Measurements from ENCODE around the gene MRPL19.

MRPL19 gene

DNA sequence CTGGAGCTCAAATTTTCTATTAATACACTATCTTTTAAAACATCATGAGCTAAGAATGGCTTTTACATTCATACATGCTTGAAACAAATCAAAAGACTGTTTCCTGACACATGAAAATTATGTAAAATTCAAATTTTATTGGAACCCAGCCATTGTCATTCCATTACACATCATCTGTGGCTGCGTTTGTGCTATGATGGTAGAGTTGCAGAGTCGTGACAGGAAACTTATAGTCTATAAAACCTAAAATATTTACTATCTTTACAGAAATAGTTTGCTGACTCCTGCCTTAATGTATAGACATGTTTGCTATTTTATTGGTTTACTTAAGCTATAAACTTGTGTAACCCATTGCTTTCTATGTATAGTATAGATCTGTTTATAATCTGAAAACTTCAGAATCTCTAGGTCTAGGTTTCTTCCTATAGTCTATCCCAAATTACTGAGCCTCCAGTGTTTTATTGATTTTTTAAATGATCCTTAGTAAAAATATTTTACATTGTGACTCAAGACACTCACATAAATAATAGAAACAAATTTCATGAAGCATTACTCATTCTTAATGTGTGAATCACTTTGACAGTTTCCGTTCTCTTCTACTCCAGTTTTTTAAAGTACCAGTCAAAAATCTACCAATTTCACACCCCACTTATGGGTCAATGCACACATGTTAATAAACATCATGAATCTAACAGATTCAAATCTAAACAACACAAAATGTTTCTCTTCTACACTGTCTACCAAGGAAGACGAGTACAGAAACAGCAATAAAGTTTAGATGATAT, 26.4 kb upstream of the MRPL19 start:
- no peaks in the 10 kb centered on the region for H3K4me1 ChIP-seq (ENCODE audit: insufficient read depth, low read length)
- no peak overlapping the region for H3K27ac ChIP-seq (ENCODE audit: low read length)
- no peaks in the 10 kb centered on the region for H3K9me3 ChIP-seq (ENCODE audit: insufficient read depth, low read depth, low read length)
- H3K4me3 ChIP-seq (ENCODE audit: low read length): no peak overlapping the region
- no peak overlapping the region for H3K9ac ChIP-seq (ENCODE audit: low read depth, low read length)
- H3K27me3 ChIP-seq (ENCODE audit: insufficient read depth, low read length): no peaks in the 10 kb centered on the region
- no peaks in the 10 kb centered on the region for H3K36me3 ChIP-seq (ENCODE audit: insufficient read depth, low read depth, low read length)

DNA sequence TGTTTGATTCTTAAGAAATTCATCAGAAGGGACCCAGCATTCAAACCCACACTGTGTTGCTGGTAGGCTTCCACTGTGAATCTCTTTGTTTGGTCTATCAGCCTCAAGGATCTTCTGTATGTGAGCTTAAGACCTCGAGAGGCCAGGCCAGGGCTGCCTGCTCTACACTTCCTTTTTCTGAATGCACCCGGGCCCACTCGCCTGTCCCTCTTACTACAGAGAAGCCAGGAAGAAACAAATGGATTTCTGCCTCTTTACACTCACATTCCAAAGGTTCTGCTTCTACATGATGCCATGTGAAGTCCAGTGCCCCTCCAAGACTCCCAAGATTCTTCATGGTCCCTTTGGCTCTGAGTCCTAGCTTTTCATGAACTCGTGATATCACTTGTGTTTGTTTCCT, 25.4 kb upstream of the MRPL19 start:
- Histone ChIP-seq H3K27ac (ENCODE audit: low read length) (no peak overlapping the region), H3K9me3 (ENCODE audit: insufficient read depth, low read depth, low read length) (no peaks in the 10 kb centered on the region), H3K4me1 (ENCODE audit: insufficient read depth, low read length) (no peaks in the 10 kb centered on the region), H3K4me3 (ENCODE audit: low read length) (no peak overlapping the region), H3K27me3 (ENCODE audit: insufficient read depth, low read length) (no peaks in the 10 kb centered on the region), H3K9ac (ENCODE audit: low read depth, low read length) (no peak overlapping the region), H3K36me3 (ENCODE audit: insufficient read depth, low read depth, low read length) (no peaks in the 10 kb centered on the region)

DNA sequence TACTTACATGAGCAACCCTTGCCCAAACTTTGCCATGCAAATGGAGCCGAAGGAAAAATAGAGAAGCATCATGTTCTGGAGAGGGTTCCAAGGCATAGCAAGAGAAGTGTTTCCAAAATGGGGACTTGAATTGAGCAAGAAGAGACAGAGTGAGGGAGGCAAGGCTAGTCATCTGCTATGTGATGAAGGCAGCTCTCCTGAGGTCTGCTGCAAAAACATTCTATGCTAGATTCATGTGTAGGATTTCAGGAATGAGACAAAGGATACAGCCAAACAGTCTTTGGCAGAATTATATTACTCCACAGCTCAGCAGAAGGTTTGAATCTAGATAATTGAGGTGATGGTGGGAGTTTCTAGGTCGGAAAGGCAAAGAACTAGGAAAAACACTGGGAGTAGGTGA, 24.1 kb upstream of the MRPL19 start:
- Histone ChIP-seq H3K9ac (ENCODE audit: low read depth, low read length) (no peak overlapping the region), H3K36me3 (ENCODE audit: insufficient read depth, low read depth, low read length) (no peaks in the 10 kb centered on the region), H3K9me3 (ENCODE audit: insufficient read depth, low read depth, low read length) (no peaks in the 10 kb centered on the region), H3K27me3 (ENCODE audit: insufficient read depth, low read length) (no peaks in the 10 kb centered on the region), H3K27ac (ENCODE audit: low read length) (no peak overlapping the region), H3K4me3 (ENCODE audit: low read length) (no peak overlapping the region), H3K4me1 (ENCODE audit: insufficient read depth, low read length) (no peaks in the 10 kb centered on the region)

DNA sequence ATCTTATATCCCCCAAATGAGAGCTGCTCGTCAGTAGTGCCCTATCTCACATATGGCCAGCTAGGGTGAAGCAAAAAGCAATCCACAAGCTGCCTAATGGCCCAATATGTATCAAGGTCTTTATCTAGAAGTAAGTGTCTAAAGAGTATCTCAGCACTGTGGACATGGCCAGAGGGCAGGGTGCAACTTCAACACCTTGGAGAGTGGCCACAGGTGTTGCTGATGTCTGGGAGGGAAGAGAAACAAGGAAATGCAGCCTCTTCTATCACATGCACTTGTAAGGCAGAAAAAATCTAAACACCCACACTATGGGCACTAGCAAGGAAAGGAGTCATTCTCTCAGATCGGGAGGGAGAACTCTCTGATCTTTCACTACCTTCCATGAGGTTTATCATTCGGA, 23.7 kb upstream of the MRPL19 start:
- Histone ChIP-seq H3K4me1 (ENCODE audit: insufficient read depth, low read length) (no peaks in the 10 kb centered on the region), H3K9me3 (ENCODE audit: insufficient read depth, low read depth, low read length) (no peaks in the 10 kb centered on the region), H3K4me3 (ENCODE audit: low read length) (no peak overlapping the region), H3K9ac (ENCODE audit: low read depth, low read length) (no peak overlapping the region), H3K27me3 (ENCODE audit: insufficient read depth, low read length) (no peaks in the 10 kb centered on the region), H3K27ac (ENCODE audit: low read length) (no peak overlapping the region), H3K36me3 (ENCODE audit: insufficient read depth, low read depth, low read length) (no peaks in the 10 kb centered on the region)

DNA sequence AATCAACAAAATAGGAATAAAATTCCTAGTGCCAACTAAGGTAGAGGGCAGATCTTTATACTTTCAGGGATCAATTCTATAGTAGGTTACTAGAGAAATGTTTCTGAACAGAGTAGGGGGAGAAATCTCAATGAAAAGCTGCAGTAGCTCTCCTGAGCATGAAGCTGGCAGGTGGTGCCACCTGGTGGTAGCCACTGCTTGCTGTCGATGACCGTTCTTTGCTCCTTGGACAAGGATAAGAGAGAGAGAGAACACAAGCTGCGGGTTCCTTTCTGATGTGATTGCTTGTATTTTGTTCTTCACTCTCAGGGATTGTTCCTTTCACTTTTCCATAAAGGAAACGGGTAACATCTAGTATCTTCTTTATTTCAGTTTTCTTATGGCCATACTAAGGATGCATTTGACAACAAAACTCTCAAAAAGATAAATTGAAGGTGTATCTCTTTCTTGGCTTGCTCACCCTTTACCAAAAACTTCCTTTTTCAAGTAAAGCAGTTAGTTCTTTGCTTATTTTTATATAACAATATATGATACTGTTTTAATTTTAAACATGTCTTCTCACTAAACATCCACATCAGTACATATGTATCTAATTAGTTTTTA, 18.6 kb upstream of the MRPL19 start:
- Histone ChIP-seq H3K9me3 (ENCODE audit: insufficient read depth, low read depth, low read length) (no peaks in the 10 kb centered on the region), H3K27ac (ENCODE audit: low read length) (no peak overlapping the region), H3K4me1 (ENCODE audit: insufficient read depth, low read length) (no peaks in the 10 kb centered on the region), H3K36me3 (ENCODE audit: insufficient read depth, low read depth, low read length) (no peaks in the 10 kb centered on the region), H3K4me3 (ENCODE audit: low read length) (no peak overlapping the region), H3K9ac (ENCODE audit: low read depth, low read length) (no peak overlapping the region), H3K27me3 (ENCODE audit: insufficient read depth, low read length) (no peaks in the 10 kb centered on the region)

DNA sequence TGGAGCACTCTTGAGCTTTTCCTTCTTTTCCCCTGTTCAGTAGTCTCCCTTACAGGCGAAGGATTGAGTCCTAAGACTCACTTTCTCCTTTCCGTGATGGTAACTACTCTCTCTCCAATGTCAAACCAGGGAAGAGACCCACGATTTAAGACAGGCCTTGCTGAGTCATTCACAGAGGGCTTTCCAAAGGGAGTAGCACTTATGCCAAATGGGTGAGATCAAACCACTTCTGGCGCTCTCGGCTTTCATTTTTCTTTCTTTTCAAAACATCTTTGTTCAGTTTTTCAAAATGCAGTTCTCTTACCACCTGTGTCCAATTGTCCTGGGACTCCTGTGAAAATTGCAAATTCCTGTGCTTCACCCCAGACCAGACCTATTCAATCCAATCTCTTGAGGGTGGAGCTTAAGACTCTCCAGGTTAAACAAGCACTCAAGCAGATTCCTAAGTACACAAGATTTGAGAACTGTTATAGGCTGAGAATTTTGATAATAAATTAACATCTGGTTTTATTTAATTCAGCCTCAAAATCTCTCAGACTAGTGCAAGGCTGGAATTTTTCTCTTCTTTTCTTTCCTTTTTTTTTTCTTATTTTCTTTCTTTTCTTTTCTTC, 14.4 kb upstream of the MRPL19 start:
- Histone ChIP-seq H3K9ac (ENCODE audit: low read depth, low read length) (no peak overlapping the region), H3K9me3 (ENCODE audit: insufficient read depth, low read depth, low read length) (no peaks in the 10 kb centered on the region; the same call in 1 of the 2 replicates), H3K27me3 (ENCODE audit: insufficient read depth, low read length) (no peaks in the 10 kb centered on the region), H3K36me3 (ENCODE audit: insufficient read depth, low read depth, low read length) (no peaks in the 10 kb centered on the region), H3K4me1 (ENCODE audit: insufficient read depth, low read length) (no peaks in the 10 kb centered on the region), H3K4me3 (ENCODE audit: low read length) (no peak overlapping the region), H3K27ac (ENCODE audit: low read length) (no peak overlapping the region)

DNA sequence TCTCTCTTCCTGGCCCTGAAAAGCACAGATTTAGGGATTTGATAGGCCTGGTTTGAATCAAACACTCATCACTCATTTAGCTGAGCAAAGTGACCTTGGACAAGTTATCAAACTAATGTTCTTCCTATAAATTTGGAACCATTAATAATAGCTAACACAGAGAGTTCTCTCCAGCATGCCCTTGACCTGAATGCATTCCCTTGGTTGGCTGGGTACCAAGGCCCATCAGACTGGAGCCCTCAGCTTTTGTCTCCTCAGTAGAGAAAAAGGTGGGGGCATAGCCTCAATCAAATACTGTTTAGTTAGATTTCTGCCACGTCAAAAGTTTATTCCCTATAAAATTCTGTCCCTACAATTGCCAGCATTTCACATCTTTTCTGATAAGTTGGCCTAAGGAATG, 13.8 kb upstream of the MRPL19 start:
- Histone ChIP-seq H3K4me1 (ENCODE audit: insufficient read depth, low read length) (no peaks in the 10 kb centered on the region), H3K27me3 (ENCODE audit: insufficient read depth, low read length) (no peaks in the 10 kb centered on the region), H3K9me3 (ENCODE audit: insufficient read depth, low read depth, low read length) (no peaks in the 10 kb centered on the region; the same call in 1 of the 2 replicates), H3K36me3 (ENCODE audit: insufficient read depth, low read depth, low read length) (no peaks in the 10 kb centered on the region), H3K9ac (ENCODE audit: low read depth, low read length) (no peak overlapping the region), H3K27ac (ENCODE audit: low read length) (no peak overlapping the region), H3K4me3 (ENCODE audit: low read length) (no peak overlapping the region)

DNA sequence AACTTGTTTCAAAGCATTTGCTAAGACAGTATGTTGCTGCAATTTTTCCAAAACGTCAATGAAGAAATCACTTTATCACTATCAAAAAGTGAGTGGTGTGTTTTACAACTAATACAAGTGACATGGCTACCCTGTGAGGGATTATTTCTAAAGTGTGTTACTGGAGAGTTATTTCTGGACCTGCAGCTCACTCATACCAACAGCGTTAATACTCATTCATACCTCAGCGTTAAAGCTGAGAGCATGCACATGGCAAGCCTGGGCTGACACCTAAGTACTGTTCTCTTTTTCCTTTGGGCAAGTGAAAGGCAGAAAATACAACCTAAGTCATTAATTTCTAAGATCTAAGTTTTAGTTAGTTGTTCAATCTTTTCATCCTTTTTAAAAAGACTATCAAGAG, 13.0 kb upstream of the MRPL19 start:
- Histone ChIP-seq H3K9me3 (ENCODE audit: insufficient read depth, low read depth, low read length) (no peaks in the 10 kb centered on the region; the same call in 1 of the 2 replicates), H3K36me3 (ENCODE audit: insufficient read depth, low read depth, low read length) (no peaks in the 10 kb centered on the region), H3K27ac (ENCODE audit: low read length) (no peak overlapping the region), H3K4me1 (ENCODE audit: insufficient read depth, low read length) (no peaks in the 10 kb centered on the region), H3K4me3 (ENCODE audit: low read length) (no peak overlapping the region), H3K9ac (ENCODE audit: low read depth, low read length) (no peak overlapping the region), H3K27me3 (ENCODE audit: insufficient read depth, low read length) (no peaks in the 10 kb centered on the region)

DNA sequence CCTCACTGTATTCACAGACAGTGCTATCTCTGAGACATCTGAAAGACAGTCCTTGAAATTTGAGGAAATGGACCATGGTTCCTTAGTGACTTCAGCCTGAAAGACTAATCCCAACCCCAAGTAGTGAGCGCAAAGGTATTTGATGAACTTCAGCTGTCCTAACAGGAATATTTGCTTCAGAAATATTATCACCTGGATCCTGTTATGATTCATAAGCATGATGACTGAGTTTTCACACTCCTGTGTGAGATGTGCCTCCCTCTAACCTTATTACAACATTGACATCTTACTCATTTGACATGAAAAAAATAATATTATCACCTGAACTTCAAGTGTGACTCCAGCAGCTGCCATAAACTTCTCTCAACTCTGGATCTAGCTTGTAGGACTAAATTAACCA, 11.6 kb upstream of the MRPL19 start:
- Histone ChIP-seq H3K9me3 (ENCODE audit: insufficient read depth, low read depth, low read length) (no peaks in the 10 kb centered on the region; the same call in 1 of the 2 replicates), H3K36me3 (ENCODE audit: insufficient read depth, low read depth, low read length) (no peaks in the 10 kb centered on the region), H3K4me1 (ENCODE audit: insufficient read depth, low read length) (no peaks in the 10 kb centered on the region), H3K27me3 (ENCODE audit: insufficient read depth, low read length) (no peaks in the 10 kb centered on the region), H3K9ac (ENCODE audit: low read depth, low read length) (no peak overlapping the region), H3K27ac (ENCODE audit: low read length) (no peak overlapping the region), H3K4me3 (ENCODE audit: low read length) (no peak overlapping the region)

DNA sequence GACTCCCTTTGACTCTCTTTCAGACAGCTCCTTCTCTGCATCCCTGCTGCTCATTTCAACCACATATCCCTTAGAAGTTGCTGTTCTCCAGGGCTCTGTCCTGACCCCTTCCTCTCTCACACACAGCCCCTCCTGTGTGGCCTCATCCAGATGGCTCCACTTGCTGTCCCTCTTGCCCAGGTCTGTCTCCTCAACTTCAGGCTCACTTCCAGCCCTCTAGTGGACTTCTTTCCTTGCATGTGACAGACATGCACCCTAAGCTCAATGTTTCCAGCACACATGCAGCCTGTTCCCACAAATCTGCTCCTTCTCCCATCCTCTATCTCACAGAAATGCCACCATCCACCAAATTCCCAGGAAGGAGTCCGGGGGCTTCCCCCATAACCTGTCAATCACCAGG, 9.0 kb upstream of the MRPL19 start:
- H3K9ac ChIP-seq (ENCODE audit: low read depth, low read length): no peak overlapping the region

DNA sequence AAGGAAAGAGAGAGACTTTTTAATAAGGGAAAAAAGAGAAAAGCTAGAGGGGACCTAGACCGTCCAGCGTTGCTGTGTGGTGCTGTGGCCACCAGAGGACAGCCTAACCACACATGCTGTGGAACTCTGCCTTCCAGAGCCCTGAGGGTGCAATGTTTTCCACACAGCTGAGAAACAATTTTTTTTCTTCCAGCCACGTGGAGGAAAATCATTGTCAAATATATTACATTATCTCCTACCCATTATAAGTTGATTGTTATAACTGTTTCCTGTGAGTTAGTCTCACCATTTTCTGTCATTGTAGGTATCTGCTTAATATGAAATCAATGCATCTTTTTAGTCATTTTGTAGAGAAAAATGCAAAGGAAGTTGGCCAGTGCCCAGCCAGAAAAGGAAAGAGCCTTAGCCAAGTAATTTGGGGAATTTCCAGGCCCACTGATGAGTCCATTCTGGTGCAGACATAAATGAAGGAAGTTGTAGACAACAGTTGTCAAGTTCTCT, 5.9 kb upstream of the MRPL19 start:
- Histone ChIP-seq H3K9ac (ENCODE audit: low read depth, low read length) (no peak overlapping the region), H3K27ac (ENCODE audit: low read length) (no peak overlapping the region), H3K4me3 (ENCODE audit: low read length) (no peak overlapping the region)

More for the DNA sequence above, 9.0 kb upstream of the MRPL19 start:
- Histone ChIP-seq H3K27me3 (ENCODE audit: insufficient read depth, low read length) (no peaks in the 10 kb centered on the region), H3K36me3 (ENCODE audit: insufficient read depth, low read depth, low read length) (no peaks in the 10 kb centered on the region), H3K4me1 (ENCODE audit: insufficient read depth, low read length) (peaks cover 3% of the 10 kb centered on the region; the same call in 1 of the 2 replicates), H3K4me3 (ENCODE audit: low read length) (no peak overlapping the region), H3K9me3 (ENCODE audit: insufficient read depth, low read depth, low read length) (no peaks in the 10 kb centered on the region; the same call in 1 of the 2 replicates), H3K27ac (ENCODE audit: low read length) (no peak overlapping the region)

DNA sequence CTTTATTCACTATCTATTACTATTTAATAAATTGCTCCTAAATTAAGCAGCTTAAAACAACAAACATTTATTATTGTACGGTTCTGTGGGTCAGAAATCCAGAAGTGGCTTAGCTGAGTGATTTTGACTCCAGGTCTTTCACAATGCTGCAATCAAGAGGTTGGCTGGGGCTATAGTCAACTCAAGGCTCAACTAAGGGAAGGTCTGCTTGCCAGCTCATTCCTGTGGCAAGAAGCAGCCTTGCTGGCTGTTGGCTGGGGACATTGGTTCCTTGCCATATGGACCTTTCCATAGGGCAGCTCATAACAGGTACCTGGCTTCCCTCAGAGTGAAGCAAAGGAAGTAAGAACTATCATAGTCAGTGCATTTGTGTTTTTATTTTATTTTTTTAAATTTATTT, 5.0 kb upstream of the MRPL19 start:
- Histone ChIP-seq H3K4me1 (ENCODE audit: insufficient read depth, low read length) (peaks cover 3% of the 10 kb centered on the region; the same call in 1 of the 2 replicates), H3K36me3 (ENCODE audit: insufficient read depth, low read depth, low read length) (no peaks in the 10 kb centered on the region), H3K27ac (ENCODE audit: low read length) (no peak overlapping the region), H3K9me3 (ENCODE audit: insufficient read depth, low read depth, low read length) (no peaks in the 10 kb centered on the region), H3K27me3 (ENCODE audit: insufficient read depth, low read length) (no peaks in the 10 kb centered on the region), H3K4me3 (ENCODE audit: low read length) (no peak overlapping the region), H3K9ac (ENCODE audit: low read depth, low read length) (no peak overlapping the region)

More for the DNA sequence above, 5.9 kb upstream of the MRPL19 start:
- no peaks in the 10 kb centered on the region for H3K9me3 ChIP-seq (ENCODE audit: insufficient read depth, low read depth, low read length)
- H3K27me3 ChIP-seq (ENCODE audit: insufficient read depth, low read length): no peaks in the 10 kb centered on the region
- no peaks in the 10 kb centered on the region for H3K36me3 ChIP-seq (ENCODE audit: insufficient read depth, low read depth, low read length)
- peaks cover 3% of the 10 kb centered on the region; the same call in 1 of the 2 replicates for H3K4me1 ChIP-seq (ENCODE audit: insufficient read depth, low read length)

Measured in iPS-20b (cell line).